H9 (cell line): ENCODE data around the gene TRPM3. TPM values are rescaled to one million over a fixed set of nuclear protein-coding genes. Genes with fewer than 3 reads are reported as not detected.

Experiments used
- DNase-seq: peaks from one replicate; pipeline ENCODE4 v3.0.0-alpha.2; 2017
- H2AFZ ChIP-seq: one replicate; pipeline ENCODE4 v1.6.1; 2013; ENCODE audit warnings: mild to moderate bottlenecking, low read length, control low read depth, moderate library complexity
- H2AK5ac ChIP-seq: 2 replicates; pipeline ENCODE4 v1.6.1; 2013; ENCODE audit warnings: low read length, control low read depth, mixed read lengths; ENCODE audit not compliant: insufficient read length
- H2BK120ac ChIP-seq: one replicate; pipeline ENCODE4 v1.6.1; 2013; ENCODE audit warnings: low read depth, mild to moderate bottlenecking, low read length, control low read depth, inconsistent platforms; ENCODE audit not compliant: poor library complexity, severe bottlenecking
- H2BK12ac ChIP-seq: 2 replicates; pipeline ENCODE4 v1.6.1; 2013; ENCODE audit warnings: low read length, control low read depth, mixed read lengths, low read depth; ENCODE audit not compliant: insufficient read length
- H2BK15ac ChIP-seq: 2 replicates; pipeline ENCODE4 v1.6.1; 2013; ENCODE audit warnings: low read depth, low read length, control low read depth
- H2BK20ac ChIP-seq: one replicate; pipeline ENCODE4 v1.6.1; 2013; ENCODE audit warnings: low read depth, mild to moderate bottlenecking, low read length, control low read depth, inconsistent platforms; ENCODE audit not compliant: poor library complexity, severe bottlenecking
- H2BK5ac ChIP-seq: 2 replicates; pipeline ENCODE4 v1.6.1; 2013; ENCODE audit warnings: low read length, control low read depth, mixed read lengths; ENCODE audit not compliant: insufficient read length
- H3K14ac ChIP-seq: 2 replicates; pipeline ENCODE4 v1.6.1; 2013; ENCODE audit warnings: low read length, control low read depth; ENCODE audit not compliant: insufficient read depth
- H3K18ac ChIP-seq: 2 replicates; pipeline ENCODE4 v1.6.1; 2013; ENCODE audit warnings: low read depth, mild to moderate bottlenecking, mixed read lengths, low read length, control low read depth; ENCODE audit not compliant: insufficient read length
- H3K23ac ChIP-seq: 2 replicates; pipeline ENCODE4 v1.6.1; 2013; ENCODE audit warnings: low read length, control low read depth, mixed read lengths, low read depth; ENCODE audit not compliant: insufficient read length
- H3K23me2 ChIP-seq: 2 replicates; pipeline ENCODE4 v1.6.1; 2013; ENCODE audit warnings: low read depth, mild to moderate bottlenecking, mixed read lengths, low read length, control low read depth; ENCODE audit not compliant: insufficient read length, poor library complexity, severe bottlenecking
- H3K27ac ChIP-seq: 2 replicates; pipeline ENCODE4 v1.5.1; 2013; ENCODE audit warnings: low read length, control low read depth, mixed read lengths, low read depth; ENCODE audit not compliant: insufficient read length
- H3K27me3 ChIP-seq: 2 replicates; pipeline ENCODE4 v1.6.1; 2013; ENCODE audit warnings: low read length, control low read depth, inconsistent platforms; ENCODE audit not compliant: insufficient read depth
- H3K4ac ChIP-seq: 2 replicates; pipeline ENCODE4 v1.6.1; 2013; ENCODE audit warnings: low read depth, mild to moderate bottlenecking, control low read depth, inconsistent platforms, low read length, moderate library complexity
- H3K4me1 ChIP-seq: 2 replicates; pipeline ENCODE4 v1.6.1; 2013; ENCODE audit warnings: low read length, control low read depth, inconsistent platforms; ENCODE audit not compliant: insufficient read depth
- H3K4me2 ChIP-seq: 2 replicates; pipeline ENCODE4 v1.6.1; 2013; ENCODE audit warnings: low read length, control low read depth, mixed read lengths; ENCODE audit not compliant: insufficient read length, insufficient read depth
- H3K56ac ChIP-seq: 2 replicates; pipeline ENCODE4 v1.6.1; 2013; ENCODE audit warnings: low read depth, mild to moderate bottlenecking, mixed read lengths, low read length, control low read depth; ENCODE audit not compliant: insufficient read length
- H3K79me1 ChIP-seq: 2 replicates; pipeline ENCODE4 v1.6.1; 2013; ENCODE audit warnings: low read depth, mild to moderate bottlenecking, moderate library complexity, low read length, control low read depth, inconsistent platforms; ENCODE audit not compliant: insufficient read depth, poor library complexity, severe bottlenecking
- H3K79me2 ChIP-seq: 2 replicates; pipeline ENCODE4 v1.6.1; 2013; ENCODE audit warnings: low read length, control low read depth, inconsistent platforms; ENCODE audit not compliant: insufficient read depth
- H3K9ac ChIP-seq: 2 replicates; pipeline ENCODE4 v1.6.1; 2013; ENCODE audit warnings: low read length, control low read depth, mixed read lengths; ENCODE audit not compliant: insufficient read length; ENCODE audit errors: extremely low read depth
- H3K9me3 ChIP-seq: one replicate; pipeline ENCODE4 v1.6.1; 2013; ENCODE audit warnings: low read depth, low read length, inconsistent platforms; ENCODE audit not compliant: control insufficient read depth
- H3T11ph ChIP-seq: one replicate; pipeline ENCODE4 v1.6.1; 2013; ENCODE audit warnings: mild to moderate bottlenecking, low read length, control low read depth, inconsistent platforms
- H4K20me1 ChIP-seq: one replicate; pipeline ENCODE4 v1.6.1; 2013; ENCODE audit not compliant: control insufficient read depth, insufficient read length, insufficient read depth
- H4K5ac ChIP-seq: 2 replicates; pipeline ENCODE4 v1.6.1; 2013; ENCODE audit warnings: low read depth, mild to moderate bottlenecking, mixed read lengths, low read length, control low read depth; ENCODE audit not compliant: insufficient read length
- H4K8ac ChIP-seq: replicated peaks from 2 replicates; pipeline ENCODE4 v1.6.1; 2013; ENCODE audit warnings: low read length, control low read depth, mixed read lengths, low read depth; ENCODE audit not compliant: insufficient read length
- H4K91ac ChIP-seq: 2 replicates; pipeline ENCODE4 v1.6.1; 2013; ENCODE audit warnings: low read depth, mild to moderate bottlenecking, moderate library complexity, mixed read lengths, low read length, control low read depth; ENCODE audit not compliant: insufficient read length
- H3K27ac Mint-ChIP-seq, 3 experiments: 2 replicates in 2 of 3; 3 replicates in 1 of 3; pipeline ENCODE4 v1.8.0; 2020 to 2021; ENCODE audit warnings: mixed read lengths in 3 of 3, mild to moderate bottlenecking in 1 of 3, moderate library complexity in 1 of 3
- H3K27me3 Mint-ChIP-seq: 2 replicates; pipeline ENCODE4 v1.8.0; 2021; ENCODE audit warnings: low read depth, mild to moderate bottlenecking, moderate library complexity, mixed read lengths
- H3K36me3 Mint-ChIP-seq, 3 experiments: 2 replicates in 2 of 3; 3 replicates in 1 of 3; pipeline ENCODE4 v1.8.0; 2020 to 2021; ENCODE audit warnings: low read depth in 3 of 3, mixed read lengths in 3 of 3; ENCODE audit not compliant: insufficient read depth in 1 of 3
- H3K4me1 Mint-ChIP-seq, 2 experiments: 2 replicates each; pipeline ENCODE4 v1.8.0; 2020; ENCODE audit warnings: mixed read lengths in 2 of 2
- H3K4me3 Mint-ChIP-seq, 2 experiments: 2 replicates in 1 of 2; 3 replicates in 1 of 2; pipeline ENCODE4 v1.8.0; 2020 to 2021; ENCODE audit warnings: mild to moderate bottlenecking in 2 of 2, mixed read lengths in 2 of 2, moderate library complexity in 1 of 2
- H3K9me3 Mint-ChIP-seq, 2 experiments: 2 replicates in 1 of 2; 3 replicates in 1 of 2; pipeline ENCODE4 v1.8.0; 2020; ENCODE audit warnings: mild to moderate bottlenecking in 2 of 2, mixed read lengths in 2 of 2, moderate library complexity in 1 of 2
- WGBS: extraction: QIAGEN DNeasy Blood & Tissue Kit; methylation state at CpG from one replicate; pipeline ENCODE4 v1.1.7; 2013; ENCODE audit warnings: missing lambda C conversion rate, low lambda C conversion rate, mixed read lengths; ENCODE audit not compliant: insufficient read length; ENCODE audit errors: extremely low coverage; 5-methylcytosine and 5-hydroxymethylcytosine counted together
- total RNA-seq: library from RNA; stranded (reverse); gene quantifications from 2 replicates; pipeline ENCODE4 v1.2.1, GENCODE V29; 2021
- TF ChIP-seq, protein P1 (sequence below): fragments of 200-600 bp; sonication (generic); conservative IDR thresholded peaks from 3 replicates; pipeline ENCODE4 v1.8.0; 2021; ENCODE audit warnings: antibody characterized with exemption, mild to moderate bottlenecking

The TRPM3 gene
- total RNA-seq, 1 experiment from 2014 or later, result 10.3 TPM

- no CpG with 5 or more reads among the region's 1 CpG for WGBS
- H3K27ac Mint-ChIP-seq, result no peak overlapping the region
- DNase-seq, result no peak
Observed at GRCh38 chr9:70811638-70812037, 309.8 kb downstream of the TRPM3 start.

More at GRCh38 chr9:70811638-70812037, 309.8 kb downstream of the TRPM3 start:
- no peak overlapping the region for H3K4me2 ChIP-seq
- Mint-ChIP-seq H3K36me3 (no peaks in the 10 kb centered on the region; a peak in 1 of 7 replicates), H3K4me1 (peaks cover 12 to 14% of the 10 kb centered on the region in 2 experiments), H3K4me3 (no peak overlapping the region), H3K9me3 (no peaks in the 10 kb centered on the region), H3K27me3 (no peaks in the 10 kb centered on the region)
- H3K27ac ChIP-seq, result no peak overlapping the region
- no peak overlapping the region for H2AK5ac ChIP-seq
- no peaks in the 10 kb centered on the region for H3K79me2 ChIP-seq
- H3K56ac ChIP-seq, result no peak overlapping the region
- H2BK15ac ChIP-seq, result no peak overlapping the region
- no peak overlapping the region for H2BK5ac ChIP-seq
- H4K8ac ChIP-seq, result no peak overlapping the region
- no peak overlapping the region for H4K91ac ChIP-seq
- no peak overlapping the region for H2AFZ ChIP-seq
- no peaks in the 10 kb centered on the region for H3K23me2 ChIP-seq
- no peak overlapping the region for H2BK20ac ChIP-seq
- no peak overlapping the region for H4K5ac ChIP-seq
- no peak overlapping the region for H3K4ac ChIP-seq
- no peak overlapping the region for H3T11ph ChIP-seq
- TF ChIP-seq, protein P1, sequence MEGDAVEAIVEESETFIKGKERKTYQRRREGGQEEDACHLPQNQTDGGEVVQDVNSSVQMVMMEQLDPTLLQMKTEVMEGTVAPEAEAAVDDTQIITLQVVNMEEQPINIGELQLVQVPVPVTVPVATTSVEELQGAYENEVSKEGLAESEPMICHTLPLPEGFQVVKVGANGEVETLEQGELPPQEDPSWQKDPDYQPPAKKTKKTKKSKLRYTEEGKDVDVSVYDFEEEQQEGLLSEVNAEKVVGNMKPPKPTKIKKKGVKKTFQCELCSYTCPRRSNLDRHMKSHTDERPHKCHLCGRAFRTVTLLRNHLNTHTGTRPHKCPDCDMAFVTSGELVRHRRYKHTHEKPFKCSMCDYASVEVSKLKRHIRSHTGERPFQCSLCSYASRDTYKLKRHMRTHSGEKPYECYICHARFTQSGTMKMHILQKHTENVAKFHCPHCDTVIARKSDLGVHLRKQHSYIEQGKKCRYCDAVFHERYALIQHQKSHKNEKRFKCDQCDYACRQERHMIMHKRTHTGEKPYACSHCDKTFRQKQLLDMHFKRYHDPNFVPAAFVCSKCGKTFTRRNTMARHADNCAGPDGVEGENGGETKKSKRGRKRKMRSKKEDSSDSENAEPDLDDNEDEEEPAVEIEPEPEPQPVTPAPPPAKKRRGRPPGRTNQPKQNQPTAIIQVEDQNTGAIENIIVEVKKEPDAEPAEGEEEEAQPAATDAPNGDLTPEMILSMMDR, result no peak
- no peaks in the 10 kb centered on the region for H3K9me3 ChIP-seq
- H3K18ac ChIP-seq, result no peak overlapping the region
- no peak overlapping the region for H3K9ac ChIP-seq
- H3K79me1 ChIP-seq, result no peaks in the 10 kb centered on the region
- H2BK120ac ChIP-seq, result no peak overlapping the region
- H2BK12ac ChIP-seq, result no peak overlapping the region
- H4K20me1 ChIP-seq, result no peaks in the 10 kb centered on the region
- no peak overlapping the region for H3K14ac ChIP-seq
- no peak overlapping the region for H3K23ac ChIP-seq
- H3K4me1 ChIP-seq, result no peaks in the 10 kb centered on the region
- no peaks in the 10 kb centered on the region for H3K27me3 ChIP-seq
